ENCODE results near the gene SLC35B1. TPM values are rescaled to one million over a fixed set of nuclear protein-coding genes. Genes with fewer than 3 reads are reported as not detected.

SLC35B1 gene
- total RNA-seq, 2 donors from 2014 or later = 28.1 to 33.3 TPM

- peak; percentile 25 for DNase-seq (ENCODE audit: low spot score)
- intact Hi-C loops (cut with DNase I) = loop anchor here in 1 of 2 donors (5.0 kb wide), 1 partner anchor 56 kb away; no protein-coding TSS in a partner anchor
Measured at GRCh38 chr17:49687878-49688491, 19.8 kb downstream of the SLC35B1 start.

- DNase-seq (ENCODE audit: low spot score) = no peak
- intact Hi-C loops (cut with DNase I) = loop anchor here in 1 of 2 donors (5.0 kb wide), 1 partner anchor 49 kb away; no protein-coding TSS in a partner anchor
Measured at GRCh38 chr17:49681106-49681979, 26.4 kb downstream of the SLC35B1 start.

- intact Hi-C loops (cut with DNase I) = loop anchor here in 1 of 2 donors (5.0 kb wide), 1 partner anchor 48 kb away; no protein-coding TSS in a partner anchor
- DNase-seq (ENCODE audit: low spot score) = no peak
Measured at GRCh38 chr17:49680314-49680713, 27.4 kb downstream of the SLC35B1 start.

- DNase-seq (ENCODE audit: low spot score) = peak; percentile 100
- intact Hi-C loops (cut with DNase I) = loop anchor here in 1 of 2 donors (10.0 kb wide), 1 partner anchor 63 kb away; no protein-coding TSS in a partner anchor
Measured at GRCh38 chr17:49677933-49678847, 29.6 kb downstream of the SLC35B1 start, which contains the start of gene SPOP. Gene SPOP (minus strand): TSS chr17:49678097. CDS start chr17:49622810, 55,287 bp downstream.

- DNase-seq (ENCODE audit: low spot score) = peak; percentile 99
- intact Hi-C loops (cut with DNase I) = loop anchor here in 1 of 2 donors (10.0 kb wide), 1 partner anchor 63 kb away; no protein-coding TSS in a partner anchor
Measured at GRCh38 chr17:49677134-49677932, 30.4 kb downstream of the SLC35B1 start.

GRCh38 chr17:49676276-49676868, 31.4 kb downstream of the SLC35B1 start:
- no peak for DNase-seq (ENCODE audit: low spot score)
- intact Hi-C loops (cut with DNase I) = loop anchor here in 1 of 2 donors (10.0 kb wide), 1 partner anchor 62 kb away; no protein-coding TSS in a partner anchor

GRCh38 chr17:49674507-49674906, 33.3 kb downstream of the SLC35B1 start:
- intact Hi-C loops (cut with DNase I) = loop anchor here in 1 of 2 donors (10.0 kb wide), 1 partner anchor 60 kb away; no protein-coding TSS in a partner anchor
- no peak for DNase-seq (ENCODE audit: low spot score)

GRCh38 chr17:49673679-49674078, 34.1 kb downstream of the SLC35B1 start:
- DNase-seq (ENCODE audit: low spot score) = peak; percentile 31
- intact Hi-C loops (cut with DNase I) = loop anchor here in 1 of 2 donors (10.0 kb wide), 1 partner anchor 59 kb away; no protein-coding TSS in a partner anchor

- no peak for DNase-seq (ENCODE audit: low spot score)
- intact Hi-C loops (cut with DNase I) = loop anchor here in 1 of 2 donors (10.0 kb wide), 1 partner anchor 56 kb away; no protein-coding TSS in a partner anchor
Measured at GRCh38 chr17:49670641-49671040, 37.1 kb downstream of the SLC35B1 start.

- no peak for DNase-seq (ENCODE audit: low spot score)
- intact Hi-C loops (cut with DNase I) = loop anchor here in 1 of 2 donors (10.0 kb wide), 1 partner anchor 55 kb away; no protein-coding TSS in a partner anchor
Measured at GRCh38 chr17:49670002-49670401, 37.8 kb downstream of the SLC35B1 start.

- intact Hi-C loops (cut with DNase I) = no loop called here
- no peak for DNase-seq (ENCODE audit: low spot score)
Measured at GRCh38 chr17:49667854-49668253, 39.9 kb downstream of the SLC35B1 start.

- intact Hi-C loops (cut with DNase I) = no loop called here
- DNase-seq (ENCODE audit: low spot score) = no peak
Measured at GRCh38 chr17:49664706-49665211, 43.0 kb downstream of the SLC35B1 start.

- no peak for DNase-seq (ENCODE audit: low spot score)
- intact Hi-C loops (cut with DNase I) = no loop called here
Measured at GRCh38 chr17:49659661-49660382, 47.9 kb downstream of the SLC35B1 start.

- intact Hi-C loops (cut with DNase I) = no loop called here
- DNase-seq (ENCODE audit: low spot score) = no peak
Measured at GRCh38 chr17:49656247-49656646, 51.5 kb downstream of the SLC35B1 start.

Measured in posterior vena cava (tissue), 2 donors.